ENCODE results near the gene EPRS1. TPM values are rescaled to one million over a fixed set of nuclear protein-coding genes. Genes with fewer than 3 reads are reported as not detected.

EPRS1 gene
- total RNA-seq, 1 donor from 2014 or later = 188 TPM

- peaks cover 56% of the 10 kb centered on the region for H3K36me3 Mint-ChIP-seq (ENCODE audit: low read depth)
- H3K4me1 Mint-ChIP-seq (ENCODE audit: low read depth) = peaks cover 45% of the 10 kb centered on the region
- no peak for DNase-seq (ENCODE audit: low spot score)
- no peaks in the 10 kb centered on the region for H3K9me3 Mint-ChIP-seq
- H3K4me3 Mint-ChIP-seq = peak overlapping the region; percentile 62
- no peaks in the 10 kb centered on the region for H3K27me3 Mint-ChIP-seq (ENCODE audit: insufficient read depth)
- peak overlapping the region; percentile 86 for H3K27ac Mint-ChIP-seq
- intact Hi-C loops (cut with micrococcal nuclease) = loop anchor here (2.0 kb wide), 1 partner anchor 33 kb away; the partner anchor contains the start of gene EPRS1
Measured at GRCh38 chr1:220013497-220013896, 32.8 kb downstream of the EPRS1 start.

- peaks cover 46% of the 10 kb centered on the region for H3K4me1 Mint-ChIP-seq (ENCODE audit: low read depth)
- peak overlapping the region; percentile 29 for H3K27ac Mint-ChIP-seq
- H3K27me3 Mint-ChIP-seq (ENCODE audit: insufficient read depth) = no peaks in the 10 kb centered on the region
- H3K4me3 Mint-ChIP-seq = no peak overlapping the region
- H3K36me3 Mint-ChIP-seq (ENCODE audit: low read depth) = peaks cover 58% of the 10 kb centered on the region
- H3K9me3 Mint-ChIP-seq = no peaks in the 10 kb centered on the region
- DNase-seq (ENCODE audit: low spot score) = no peak
- intact Hi-C loops (cut with micrococcal nuclease) = loop anchor here (2.0 kb wide), 1 partner anchor 35 kb away; the partner anchor contains the start of gene EPRS1
Measured at GRCh38 chr1:220012259-220012658, 34.0 kb downstream of the EPRS1 start.

GRCh38 chr1:220011620-220012019 lies 34.7 kb downstream of the EPRS1 start:
- H3K4me1 Mint-ChIP-seq (ENCODE audit: low read depth) = peaks cover 49% of the 10 kb centered on the region
- peaks cover 59% of the 10 kb centered on the region for H3K36me3 Mint-ChIP-seq (ENCODE audit: low read depth)
- intact Hi-C loops (cut with micrococcal nuclease) = loop anchor here (2.0 kb wide), 1 partner anchor 35 kb away; the partner anchor contains the start of gene EPRS1

GRCh38 chr1:220007438-220007837 lies 38.9 kb downstream of the EPRS1 start:
- Mint-ChIP-seq H3K27me3 (ENCODE audit: insufficient read depth) (no peaks in the 10 kb centered on the region), H3K36me3 (ENCODE audit: low read depth) (peaks cover 47% of the 10 kb centered on the region), H3K4me1 (ENCODE audit: low read depth) (peaks cover 32% of the 10 kb centered on the region), H3K4me3 (no peak overlapping the region), H3K9me3 (no peaks in the 10 kb centered on the region), H3K27ac (no peak overlapping the region)
- DNase-seq (ENCODE audit: low spot score) = no peak
- intact Hi-C loops (cut with micrococcal nuclease) = no loop called here

More at GRCh38 chr1:220011620-220012019, 34.7 kb downstream of the EPRS1 start:
- no peak for DNase-seq (ENCODE audit: low spot score)
- Mint-ChIP-seq H3K27ac (no peak overlapping the region), H3K4me3 (no peak overlapping the region), H3K27me3 (ENCODE audit: insufficient read depth) (no peaks in the 10 kb centered on the region), H3K9me3 (no peaks in the 10 kb centered on the region)

GRCh38 chr1:220005489-220005888 lies 40.8 kb downstream of the EPRS1 start:
- Mint-ChIP-seq H3K9me3 (no peaks in the 10 kb centered on the region), H3K27me3 (ENCODE audit: insufficient read depth) (no peaks in the 10 kb centered on the region), H3K4me1 (ENCODE audit: low read depth) (peaks cover 23% of the 10 kb centered on the region), H3K4me3 (no peak overlapping the region), H3K36me3 (ENCODE audit: low read depth) (peaks cover 44% of the 10 kb centered on the region), H3K27ac (no peak overlapping the region)
- no peak for DNase-seq (ENCODE audit: low spot score)
- intact Hi-C loops (cut with micrococcal nuclease) = loop anchor here (2.0 kb wide), 1 partner anchor 15 kb away; no protein-coding TSS in a partner anchor

- peak overlapping the region; percentile 24 for H3K4me3 Mint-ChIP-seq
- no peaks in the 10 kb centered on the region for H3K27me3 Mint-ChIP-seq (ENCODE audit: insufficient read depth)
- H3K9me3 Mint-ChIP-seq = no peaks in the 10 kb centered on the region
- H3K27ac Mint-ChIP-seq = peak overlapping the region; percentile 73
- peaks cover 23% of the 10 kb centered on the region for H3K4me1 Mint-ChIP-seq (ENCODE audit: low read depth)
- peaks cover 36% of the 10 kb centered on the region for H3K36me3 Mint-ChIP-seq (ENCODE audit: low read depth)
- intact Hi-C loops (cut with micrococcal nuclease) = loop anchor here (2.0 kb wide), 1 partner anchor 13 kb away; no protein-coding TSS in a partner anchor
- DNase-seq (ENCODE audit: low spot score) = no peak
Measured at GRCh38 chr1:220003610-220004299, 42.5 kb downstream of the EPRS1 start.

GRCh38 chr1:220003015-220003414 lies 43.3 kb downstream of the EPRS1 start:
- peak overlapping the region; percentile 23 for H3K27ac Mint-ChIP-seq
- H3K27me3 Mint-ChIP-seq (ENCODE audit: insufficient read depth) = no peaks in the 10 kb centered on the region
- no peak for DNase-seq (ENCODE audit: low spot score)
- H3K36me3 Mint-ChIP-seq (ENCODE audit: low read depth) = peaks cover 37% of the 10 kb centered on the region
- H3K4me1 Mint-ChIP-seq (ENCODE audit: low read depth) = peaks cover 23% of the 10 kb centered on the region
- H3K4me3 Mint-ChIP-seq = no peak overlapping the region
- no peaks in the 10 kb centered on the region for H3K9me3 Mint-ChIP-seq
- intact Hi-C loops (cut with micrococcal nuclease) = no loop called here

GRCh38 chr1:220001095-220001501 lies 45.2 kb downstream of the EPRS1 start:
- no peak for DNase-seq (ENCODE audit: low spot score)
- Mint-ChIP-seq H3K27me3 (ENCODE audit: insufficient read depth) (no peaks in the 10 kb centered on the region), H3K4me1 (ENCODE audit: low read depth) (peaks cover 19% of the 10 kb centered on the region), H3K9me3 (no peaks in the 10 kb centered on the region), H3K27ac (no peak overlapping the region), H3K4me3 (no peak overlapping the region), H3K36me3 (ENCODE audit: low read depth) (peaks cover 43% of the 10 kb centered on the region)
- intact Hi-C loops (cut with micrococcal nuclease) = no loop called here

GRCh38 chr1:219999821-220000220 lies 46.5 kb downstream of the EPRS1 start:
- H3K4me1 Mint-ChIP-seq (ENCODE audit: low read depth) = peaks cover 19% of the 10 kb centered on the region
- DNase-seq (ENCODE audit: low spot score) = no peak
- no peak overlapping the region for H3K4me3 Mint-ChIP-seq
- intact Hi-C loops (cut with micrococcal nuclease) = no loop called here
- no peaks in the 10 kb centered on the region for H3K9me3 Mint-ChIP-seq
- no peaks in the 10 kb centered on the region for H3K27me3 Mint-ChIP-seq (ENCODE audit: insufficient read depth)
- peaks cover 47% of the 10 kb centered on the region for H3K36me3 Mint-ChIP-seq (ENCODE audit: low read depth)
- H3K27ac Mint-ChIP-seq = no peak overlapping the region

Other genes starting within 250 kb of the EPRS1 start
- not detected in 2 replicates for gene SLC30A10, start 117.9 kb downstream of the EPRS1 start, total RNA-seq
- 27.0 and 28.2 TPM in 2 replicates for gene BPNT1, start 43.3 kb upstream of the EPRS1 start, total RNA-seq
- gene IARS2, start 47.6 kb upstream of the EPRS1 start, total RNA-seq = 72.8 and 74.7 TPM in 2 replicates
- gene RAB3GAP2, start 225.9 kb upstream of the EPRS1 start, total RNA-seq = 51.4 and 56.8 TPM in 2 replicates

All from activated T-helper 1 cell treated with anti-CD3 and anti-CD28 coated beads, Interleukin-12 subunit alpha, Interleukin-12 subunit beta, Interleukin-2, Interleukin-4 antibody, amounts not matched to agents 30 ng/mL and 10 ng/mL and 1 ng/mL, durations not matched to agents 14 hours and 24 hours and 36 hours (primary cell).